ENCODE data around the gene TMTC1. TPM values are rescaled to one million over a fixed set of nuclear protein-coding genes. Genes with fewer than 3 reads are reported as not detected.

The TMTC1 gene
- total and polyA plus RNA-seq, 9 of the 15 experiments (the other 6 are each of a cell fraction or from before 2014, with no cell fraction given), result under 0.01 to 0.18 (median 0.06) TPM; not detected in 2

GRCh38 chr12:29517264-29517663 lies 266.5 kb downstream of the TMTC1 start (continued):
- TF ChIP-seq ZNF609 (CRISPR knock-in tag; IDR thresholded peaks at IDR 0.05; ENCODE audit: borderline replicate concordance), result no peak
- TF ChIP-seq TAF7 (tag; IDR thresholded peaks at IDR 0.05), result no peak
- no peak for TF ChIP-seq CEBPG (CRISPR knock-in tag; IDR thresholded peaks at IDR 0.05)
- TF ChIP-seq CEBPG (tag; conservative IDR thresholded peaks at IDR 0.05 in 1 of 2, IDR thresholded peaks at IDR 0.05 in 1 of 2), result 0 out of 4 replicates have a peak, but pooled peaks of 1 of the 2 experiments have one; percentile 20
- TF ChIP-seq DEAF1 (CRISPR knock-in tag; IDR thresholded peaks at IDR 0.05), result peak; percentile 56
- no peak for TF ChIP-seq BCL6 (CRISPR knock-in tag; IDR thresholded peaks at IDR 0.05)
- peak in 2 of 3 experiments; percentile 31 to 54; a peak in 2 of 6 replicates for TF ChIP-seq CTCF (IDR thresholded peaks at IDR 0.05 in 2 of 3, conservative IDR thresholded peaks at IDR 0.05 in 1 of 3; ENCODE audit: insufficient read depth in 2 of 3, low read depth in 1 of 3, low read length in 3 of 3)

All from K562 (cell line).